ENCODE results near the gene ATOH8.
"Not testable (repeated sequence)": the region's sequence is repeated elsewhere in the genome, so short reads cannot be mapped to it uniquely, and the experiment has no call there.

ATOH8 gene

DNA sequence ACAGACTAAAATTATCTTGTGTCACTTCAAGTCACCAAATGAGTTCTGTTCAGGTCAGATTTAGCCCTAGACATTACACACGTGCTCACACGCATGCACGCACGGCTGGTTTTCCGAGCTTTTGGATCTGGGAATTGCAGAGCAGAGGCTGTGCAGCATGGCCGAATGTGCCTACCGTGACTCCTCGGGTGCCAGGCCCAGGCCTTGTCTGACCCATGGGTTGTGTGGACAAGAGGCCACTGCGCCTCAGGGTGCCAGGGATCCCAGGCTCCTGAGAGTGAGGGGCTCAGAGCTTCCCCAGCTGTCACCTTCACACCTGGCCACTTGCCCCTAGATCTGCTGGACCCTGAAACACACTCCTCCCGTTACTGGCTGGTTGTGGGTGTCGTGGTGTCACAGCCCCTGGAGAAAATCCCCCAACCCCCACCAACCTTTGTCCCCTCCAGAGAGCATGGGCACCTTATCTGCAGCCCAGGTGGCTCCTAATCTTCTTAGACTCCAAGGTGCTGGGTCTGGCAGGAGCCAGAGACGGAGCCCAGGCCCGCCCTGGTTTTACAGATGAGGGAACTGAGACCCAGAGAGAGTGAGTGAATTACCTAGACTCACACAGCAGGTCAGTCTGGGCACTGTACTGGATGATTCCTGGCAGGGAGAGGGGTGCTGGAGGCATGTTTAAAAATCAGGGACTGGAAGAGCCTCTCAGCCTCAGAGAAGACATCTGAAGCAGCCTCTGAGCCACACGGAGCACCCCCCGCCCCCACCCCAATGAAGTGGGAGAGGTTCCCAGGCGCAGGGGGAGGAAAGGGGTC is 56.8 kb downstream of the ATOH8 start:
- peak; percentile 65 for DNase-seq

DNA sequence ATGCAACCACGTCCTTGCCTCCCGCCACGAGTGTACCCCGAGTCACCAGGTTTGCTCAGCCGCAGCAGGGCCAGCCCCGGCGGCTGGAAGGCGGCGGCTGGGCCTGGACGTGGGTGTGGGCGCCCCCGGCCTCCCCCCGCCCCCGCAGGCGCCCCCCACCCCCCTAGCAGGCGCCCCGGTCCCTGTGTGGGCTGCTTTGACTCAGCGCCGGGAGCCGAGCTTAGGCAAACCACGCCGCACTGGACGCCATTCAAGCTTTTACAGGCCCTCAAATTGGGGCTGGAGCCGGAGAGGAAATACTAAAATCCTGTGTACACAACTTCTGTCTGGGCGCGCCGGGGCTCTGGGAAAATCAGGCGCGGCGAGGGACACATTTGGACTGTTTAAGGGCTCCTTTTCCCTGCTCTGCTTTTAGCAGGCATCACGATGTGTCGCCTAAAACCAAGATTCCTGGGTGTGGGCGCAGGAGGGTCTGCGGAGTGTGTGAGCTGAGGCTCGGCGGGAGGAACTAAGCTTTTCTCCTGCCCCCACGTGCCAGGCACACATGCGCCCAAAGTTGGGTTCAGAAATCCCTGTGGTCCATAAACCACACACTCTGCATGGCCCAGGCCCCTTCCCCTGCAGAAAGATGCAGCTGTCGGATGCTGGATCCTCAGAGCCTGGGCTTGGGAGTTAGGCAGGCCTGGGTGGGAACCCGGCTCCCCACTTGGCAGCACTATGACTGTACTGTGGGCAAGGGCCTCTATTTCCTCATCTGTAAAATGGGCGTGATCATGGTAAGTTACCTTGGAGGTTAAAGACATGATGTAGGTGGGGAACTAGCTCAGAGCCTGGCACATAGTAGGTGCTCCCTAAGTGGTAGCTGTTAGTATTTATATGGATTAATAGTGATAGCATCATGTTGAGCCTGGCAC is 57.6 kb downstream of the ATOH8 start:
- DNase-seq: peak; percentile 86

DNA sequence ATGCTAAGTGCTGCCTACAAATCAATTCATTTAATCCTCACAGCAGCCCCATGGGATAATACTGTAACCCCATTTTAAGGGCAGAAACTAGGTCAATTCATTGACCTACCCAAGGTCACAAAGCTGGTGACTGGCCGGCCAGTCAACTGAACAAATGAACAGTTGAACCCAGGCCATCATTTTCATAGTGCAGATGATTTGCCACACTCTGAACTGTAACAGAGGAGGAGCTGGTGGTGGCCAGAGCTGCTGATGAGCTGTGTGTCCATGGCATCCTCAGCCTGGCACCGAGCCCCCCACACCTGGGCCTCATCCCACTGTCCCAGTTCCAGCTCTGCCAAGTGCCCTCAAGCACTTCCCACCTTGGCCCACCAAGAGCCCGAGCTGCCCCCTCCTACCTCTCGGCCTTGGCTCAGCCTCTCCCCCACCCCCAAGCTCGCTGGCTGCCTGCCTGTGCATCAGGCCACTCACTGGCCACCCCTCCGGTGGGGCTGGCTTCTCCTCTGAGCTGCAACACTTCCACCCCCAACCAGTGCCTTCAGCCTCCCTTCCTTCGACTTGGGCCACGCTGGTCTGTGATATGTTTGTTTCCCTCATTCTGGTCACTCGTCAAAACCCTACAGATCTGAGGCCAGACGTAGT is 58.4 kb downstream of the ATOH8 start:
- peak; percentile 34 for DNase-seq

DNA sequence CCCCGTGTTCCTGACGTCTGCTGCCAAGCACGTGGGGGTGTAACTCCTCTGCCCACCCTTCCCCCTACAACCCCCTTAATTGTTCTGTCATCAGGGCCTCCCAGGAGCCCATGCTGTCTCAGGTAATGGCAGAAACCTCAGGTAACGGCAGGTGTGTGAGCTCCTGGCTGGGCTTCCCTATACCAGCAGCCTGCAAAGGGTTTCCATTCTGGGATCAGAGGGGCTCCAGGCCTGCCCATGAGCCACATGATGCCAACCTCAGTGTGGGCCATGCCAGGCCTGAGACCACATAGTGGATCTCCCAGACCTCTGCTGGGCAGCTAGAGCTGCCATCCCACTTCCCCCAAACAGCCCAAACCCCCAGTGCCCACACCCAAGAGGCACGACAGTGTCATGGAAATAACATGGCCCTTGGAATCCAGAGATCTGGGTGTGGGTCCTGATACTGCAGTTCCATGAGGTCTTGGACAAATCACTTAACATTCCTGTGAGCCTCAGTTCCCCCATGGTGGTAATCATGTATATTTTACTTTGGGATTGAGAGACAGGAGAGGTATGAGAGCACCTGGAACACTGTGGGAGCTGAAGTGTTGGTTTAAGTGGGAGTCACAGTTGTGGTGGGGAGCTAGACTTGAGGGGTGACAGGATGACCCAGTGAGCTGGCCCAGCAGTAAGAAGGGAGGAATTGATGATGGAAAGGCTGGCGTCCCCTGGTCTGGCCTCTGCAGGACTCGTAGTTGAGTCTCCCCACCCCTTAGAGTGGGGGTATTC is 59.6 kb downstream of the ATOH8 start:
- DNase-seq: no peak

DNA sequence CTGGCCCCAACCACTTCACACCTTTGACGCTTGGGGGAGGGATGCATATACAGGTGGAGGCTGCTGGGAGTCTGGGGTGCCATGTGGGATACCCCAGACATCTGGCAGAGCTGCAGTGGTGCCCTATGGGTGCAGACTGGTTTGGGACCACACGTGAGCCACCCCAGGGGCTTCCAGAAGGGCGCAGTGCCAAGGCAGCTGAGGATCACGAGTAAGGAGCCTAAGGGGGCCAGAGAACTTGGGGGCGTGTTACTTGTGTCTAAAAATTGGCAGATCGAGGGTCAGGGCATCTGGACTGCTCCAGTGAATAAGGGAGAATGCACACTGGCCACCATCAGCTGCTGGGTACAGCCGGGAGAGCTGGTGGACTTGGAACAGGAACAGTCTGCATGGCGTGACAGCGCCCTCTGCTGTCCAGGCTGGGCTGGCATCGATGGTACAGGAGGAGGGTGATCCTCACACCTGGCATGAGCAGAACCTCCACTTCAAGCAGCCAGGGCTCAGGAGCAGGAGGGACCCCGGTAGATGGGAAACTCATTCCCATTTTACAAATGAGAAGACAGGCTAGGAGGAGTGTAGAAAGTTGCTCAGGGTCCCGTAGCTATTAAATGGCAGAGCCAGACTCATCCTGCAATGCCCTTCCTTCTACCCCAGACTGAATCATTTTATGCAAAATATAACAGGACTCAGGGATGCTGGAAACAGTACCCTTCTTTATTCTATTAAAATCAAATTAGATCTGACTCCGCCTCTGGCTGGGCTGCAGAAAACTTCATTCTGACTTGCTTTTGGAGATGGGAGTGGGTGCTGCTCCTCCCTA is 60.4 kb downstream of the ATOH8 start:
- DNase-seq: peak; percentile 93

DNA sequence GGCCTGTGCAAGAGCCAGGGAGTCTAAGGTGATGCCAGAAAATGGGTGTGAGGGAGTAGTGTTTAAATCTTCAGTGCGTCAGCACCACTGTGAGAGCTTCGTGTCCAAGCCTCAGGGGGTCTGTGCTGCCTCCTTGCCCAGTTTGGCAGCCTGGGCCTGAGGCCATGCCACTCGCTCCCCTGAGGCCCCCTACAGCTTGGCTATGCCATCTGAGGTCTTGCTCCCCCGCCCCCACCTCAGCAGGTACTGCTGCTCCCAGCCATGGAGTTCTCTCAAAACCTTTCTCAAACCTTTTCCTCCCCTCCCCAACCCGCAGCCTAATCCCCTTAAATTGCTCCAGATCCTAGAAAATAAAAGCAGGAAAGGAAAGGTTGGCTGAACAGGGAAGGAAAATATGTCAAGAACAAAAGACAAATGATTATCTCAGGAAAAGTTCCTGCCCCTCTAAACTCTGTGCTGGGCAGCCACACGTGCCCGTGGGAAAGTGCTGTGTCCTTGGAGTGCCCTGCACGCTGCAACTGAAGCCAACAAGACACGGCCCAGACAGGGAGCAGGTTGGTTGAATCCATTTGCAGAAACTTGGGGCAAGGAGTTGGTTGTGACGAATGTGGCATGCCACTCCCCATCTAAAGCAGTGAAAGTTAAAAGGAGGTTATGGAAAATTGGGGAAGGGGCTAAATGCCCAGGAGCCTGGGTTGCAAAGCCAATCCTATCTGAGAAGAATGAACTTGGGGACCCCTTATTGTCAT is 61.2 kb downstream of the ATOH8 start:
- no peak for DNase-seq

DNA sequence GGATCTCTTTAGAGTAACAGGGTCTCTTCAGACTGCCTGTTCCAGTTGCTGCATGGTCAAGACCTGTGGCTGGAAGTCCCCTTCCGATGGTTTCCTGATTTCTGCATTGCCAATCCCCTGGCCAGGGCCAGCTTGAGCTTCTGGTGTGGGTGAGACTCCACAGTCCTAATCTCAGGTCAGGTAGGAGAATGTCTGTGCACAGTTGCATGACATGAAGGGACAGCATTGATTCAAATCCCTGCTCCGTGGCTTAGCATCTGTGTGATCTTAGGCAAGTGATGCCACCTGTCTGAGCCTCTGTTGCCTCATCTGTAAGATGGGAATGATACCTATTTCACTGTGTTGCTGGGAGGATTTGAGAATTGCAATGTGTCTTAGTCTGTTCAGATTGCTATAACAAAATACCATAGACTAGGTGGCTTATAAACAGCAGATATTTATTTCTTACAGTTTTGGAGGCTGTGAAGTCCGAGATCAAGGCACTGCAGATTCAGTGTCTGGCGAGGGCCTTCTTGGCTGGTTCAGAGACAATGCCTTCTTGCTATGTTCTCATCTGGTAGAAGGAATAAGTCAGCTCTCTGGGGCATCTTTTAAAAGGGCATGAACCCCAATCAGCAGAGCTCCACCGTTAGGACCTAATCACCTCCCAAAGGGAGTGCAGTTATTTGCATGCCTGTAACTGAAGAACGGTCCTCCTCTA is 66.2 kb downstream of the ATOH8 start:
- no peak for DNase-seq

DNA sequence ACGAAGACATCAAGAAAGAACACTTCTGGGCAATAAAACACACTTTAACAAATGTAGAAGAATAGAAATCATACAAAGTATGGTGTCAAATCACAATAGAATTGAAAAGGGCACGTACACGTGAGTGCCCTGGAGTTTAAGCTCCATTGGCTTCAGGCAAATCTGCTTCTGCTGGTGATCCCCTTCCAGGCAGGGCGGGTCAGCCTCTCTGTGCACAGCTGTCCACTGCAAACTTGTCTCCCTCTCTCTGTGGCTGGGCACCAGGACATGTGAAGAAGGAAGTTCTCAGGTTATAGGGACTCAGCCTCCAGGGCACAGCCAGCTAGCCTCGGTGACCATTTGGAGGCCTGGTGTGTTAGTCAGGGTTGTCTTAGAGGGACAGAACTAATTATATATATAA is 69.0 kb downstream of the ATOH8 start:
- no peak for DNase-seq

DNA sequence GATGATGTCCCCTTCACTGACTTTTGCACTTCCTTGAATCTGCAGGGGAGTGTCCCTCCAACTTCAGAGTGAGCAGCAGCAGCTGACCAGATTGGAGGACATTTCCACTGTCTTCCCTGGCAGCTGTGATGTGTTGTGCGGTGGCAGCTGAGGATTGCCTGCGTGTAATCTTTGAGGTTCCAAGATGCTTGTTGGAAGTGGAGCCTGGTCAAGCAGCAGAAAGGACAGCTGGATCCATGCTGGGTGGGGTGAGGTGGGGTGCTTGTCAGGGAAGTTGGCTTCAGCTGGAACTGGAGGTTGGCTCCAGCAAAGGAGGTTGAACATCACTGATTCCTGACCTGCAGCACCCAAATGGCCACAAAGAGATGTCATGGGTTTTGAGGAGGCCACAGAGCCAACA is 70.2 kb downstream of the ATOH8 start:
- no peak for DNase-seq

DNA sequence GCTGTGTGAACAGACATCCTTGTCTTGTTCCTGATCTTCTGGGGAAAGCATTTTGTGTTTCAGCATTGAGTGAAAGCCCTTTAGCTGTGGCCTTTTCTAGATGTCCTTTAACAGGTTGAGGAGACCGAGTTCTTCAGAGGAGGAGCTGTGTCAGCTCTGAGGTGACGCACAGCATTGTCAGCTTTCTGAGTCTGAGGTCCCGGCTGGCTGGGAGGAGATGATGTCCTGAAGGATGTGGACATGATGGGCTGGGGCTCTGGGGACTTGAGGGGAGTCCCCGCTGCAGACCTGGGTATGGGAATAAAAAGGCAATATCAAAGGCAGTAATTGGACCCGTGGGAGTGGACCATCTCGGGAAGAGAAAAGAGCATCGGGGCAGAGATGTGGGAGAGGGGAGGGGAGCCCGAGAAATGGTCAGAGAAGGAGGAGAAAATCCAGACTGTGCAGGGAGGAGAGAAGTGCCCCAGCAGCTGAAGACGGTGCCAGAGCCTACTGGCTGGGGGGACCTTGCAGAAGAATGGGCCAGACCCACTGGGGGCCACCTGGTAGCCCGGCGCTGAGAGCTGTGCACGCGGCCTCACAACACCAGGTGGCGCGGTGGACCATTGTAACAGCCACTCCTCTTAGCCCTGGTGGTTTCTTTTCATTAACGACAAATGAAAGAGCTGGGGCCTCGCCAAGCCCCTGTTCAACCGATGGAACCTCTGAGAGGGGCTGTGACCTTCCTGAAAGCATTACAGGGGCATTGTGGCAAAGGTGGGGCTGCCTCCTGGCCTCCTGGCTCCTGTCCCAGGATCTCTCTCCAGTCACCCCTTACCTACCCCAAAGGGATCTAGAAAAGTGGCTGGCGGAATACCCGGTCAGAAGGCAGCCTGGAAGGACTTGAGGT is 73.4 kb downstream of the ATOH8 start:
- DNase-seq: peak; percentile 80

DNA sequence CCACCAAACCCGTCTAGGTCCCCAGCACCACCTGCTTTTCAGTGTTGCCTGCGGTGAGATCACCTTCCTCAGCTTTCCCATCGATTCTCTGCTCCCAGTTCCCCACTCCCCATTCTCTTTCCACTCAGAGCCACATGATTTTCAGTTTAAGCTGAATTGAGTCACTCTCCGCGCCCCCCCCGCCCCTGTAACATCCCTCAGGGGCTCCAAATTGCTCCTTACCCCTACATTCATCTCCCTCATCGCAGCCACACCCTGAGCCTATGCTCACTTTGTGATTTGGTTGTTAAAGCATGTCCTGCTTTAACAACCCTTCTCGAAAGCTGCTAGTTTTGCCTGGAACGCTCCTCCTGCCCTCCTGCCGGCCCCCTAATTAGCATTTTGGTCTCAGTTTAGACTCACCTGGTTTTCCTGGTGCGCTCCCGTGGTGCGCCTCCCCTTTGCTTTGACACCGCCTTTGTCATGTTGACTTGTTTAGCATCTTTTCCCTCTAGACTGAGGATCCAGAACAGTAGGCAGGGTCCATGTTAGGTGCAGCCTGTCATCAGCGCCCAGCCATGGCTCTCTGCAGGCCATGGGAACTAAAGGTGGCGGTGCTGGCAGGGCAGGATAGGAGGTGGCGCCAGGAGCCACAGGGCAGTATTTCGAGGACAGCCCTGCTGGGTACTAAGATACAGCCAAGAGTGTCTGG is 74.2 kb downstream of the ATOH8 start:
- no peak for DNase-seq

DNA sequence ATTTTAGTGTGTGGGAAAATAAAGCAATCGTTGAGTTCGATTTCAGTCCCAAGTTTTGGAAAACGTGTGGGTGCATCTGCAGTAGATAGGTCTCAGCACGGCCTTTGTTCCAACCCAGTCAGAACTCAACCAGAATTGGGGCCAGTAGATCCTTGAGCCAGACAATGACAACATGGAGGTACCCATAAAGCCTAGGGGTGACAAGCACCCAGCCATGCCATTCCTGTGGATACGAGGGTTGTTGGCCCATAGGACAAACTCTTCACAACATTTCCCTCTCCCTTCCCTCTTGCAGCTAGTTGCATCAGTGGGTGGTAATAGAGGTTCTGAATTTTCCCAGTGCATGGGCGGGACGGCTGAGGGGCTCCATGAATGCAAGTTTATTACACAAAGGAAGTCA is 74.9 kb downstream of the ATOH8 start:
- DNase-seq: no peak

DNA sequence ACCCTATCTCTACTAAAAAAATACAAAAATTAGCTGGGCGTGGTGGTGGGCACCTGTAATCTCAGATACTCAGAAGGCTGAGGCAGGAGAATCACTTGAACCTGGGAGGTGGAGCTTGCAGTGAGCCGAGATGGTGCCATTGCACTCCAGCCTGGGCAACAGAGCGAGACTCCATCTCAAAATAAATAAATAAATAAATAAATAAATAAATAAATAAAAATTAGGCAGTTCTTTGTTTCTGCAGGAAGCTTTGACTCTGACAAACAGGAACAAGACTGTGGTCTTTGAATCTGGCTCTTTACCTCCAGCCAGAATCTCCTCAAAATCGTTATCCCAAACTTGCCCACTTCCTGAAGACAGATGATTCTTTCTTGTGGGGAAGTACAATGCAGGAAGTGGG is 75.6 kb downstream of the ATOH8 start:
- DNase-seq: not testable (repeated sequence)

DNA sequence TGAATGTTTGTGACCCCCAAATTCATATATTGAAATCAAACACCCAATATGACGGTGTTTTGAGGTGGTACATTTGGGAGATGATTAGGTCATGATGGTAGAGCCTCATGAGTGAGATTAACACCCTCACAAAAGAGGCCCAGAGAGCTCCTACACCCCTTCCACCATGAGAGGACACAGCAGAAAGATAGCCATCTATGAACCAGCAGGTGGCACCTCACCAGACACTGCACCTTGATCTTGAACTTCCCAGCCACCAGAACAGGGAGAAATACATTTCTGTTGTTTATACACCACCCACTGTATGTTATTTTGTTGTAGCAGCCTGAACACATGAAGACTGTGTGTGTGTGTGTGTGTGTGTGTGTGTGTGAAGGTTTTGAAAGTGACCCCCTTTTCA is 76.9 kb downstream of the ATOH8 start:
- no peak for DNase-seq

DNA sequence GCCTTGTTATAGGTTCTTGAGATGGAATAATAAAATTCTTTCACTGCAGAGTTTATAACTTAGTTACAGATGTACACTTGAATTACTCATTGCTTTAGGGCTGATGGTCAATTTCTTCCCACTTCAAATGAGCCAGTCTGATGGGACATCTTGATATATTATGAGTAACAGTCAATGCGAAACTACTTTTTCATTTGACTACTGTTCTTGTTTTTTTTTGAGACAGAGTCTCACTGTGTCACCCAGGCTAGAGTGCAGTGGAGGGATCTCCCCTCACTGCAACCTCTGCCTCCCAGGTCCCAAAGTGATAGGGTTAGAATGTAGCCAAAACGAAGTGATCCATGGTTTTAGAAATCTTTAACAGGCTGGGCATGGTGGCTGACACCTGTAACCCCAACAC is 77.9 kb downstream of the ATOH8 start:
- DNase-seq: no peak

DNA sequence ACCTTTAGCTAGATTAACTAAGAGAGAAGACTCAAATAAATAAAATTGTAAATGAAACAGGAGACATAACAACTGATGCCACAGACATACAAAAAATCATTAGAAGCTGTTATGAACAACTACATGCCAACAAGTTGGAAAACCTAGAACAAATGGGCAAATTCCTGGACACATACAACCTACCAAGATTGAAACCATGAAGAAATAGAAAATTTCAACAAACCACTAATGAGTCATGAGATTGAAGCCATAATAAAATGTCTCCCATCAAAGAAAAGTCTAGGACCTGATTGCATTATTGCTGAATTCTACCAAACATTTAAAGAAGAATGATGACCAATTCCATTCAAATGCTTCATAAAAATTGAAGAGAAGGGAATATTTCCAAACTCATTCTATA is 80.7 kb downstream of the ATOH8 start:
- no peak for DNase-seq
